Measurements from ENCODE around the gene KCTD4. TPM values are rescaled to one million over a fixed set of nuclear protein-coding genes. Genes with fewer than 3 reads are reported as not detected.

Gene KCTD4
- total and polyA plus RNA-seq, 10 of the 15 experiments (the other 5 are each of a cell fraction or from before 2014, with no cell fraction given) = 0.09 TPM; not detected in 9

GRCh38 chr13:45238945-45239795 is 38.3 kb upstream of the KCTD4 start:
- FAIRE-seq = no peak
- BruUV-seq (replicated peaks) = no TSS peak
- no peak for TF ChIP-seq RB1 (IDR thresholded peaks at IDR 0.05; ENCODE audit: borderline replicate concordance)
- TF ChIP-seq JUNB (IDR thresholded peaks at IDR 0.05) = no peak
- no peak for TF ChIP-seq REST (IDR thresholded peaks at IDR 0.05; ENCODE audit: low read depth, low read length)
- TF ChIP-seq POLR2AphosphoS5 (IDR thresholded peaks at IDR 0.05; ENCODE audit: low read length) = no peak
- no peak for TF ChIP-seq SREBF2 (IDR thresholded peaks at IDR 0.05; ENCODE audit: low read length)
- no peak for TF ChIP-seq SP1 (IDR thresholded peaks at IDR 0.05; ENCODE audit: low read depth, low read length)
- TF ChIP-seq HDAC2 (IDR thresholded peaks at IDR 0.05) = no peak
- no peak for TF ChIP-seq NR2C1 (IDR thresholded peaks at IDR 0.05)
- no peak for TF ChIP-seq IKZF2 (IDR thresholded peaks at IDR 0.05)
- CTCF ChIA-PET = interaction anchor here (1.1 to 2.1 kb wide), 3 partner anchors 24 to 191 kb away, joined by 3 to 8 read pairs (median 4); no protein-coding TSS in a partner anchor
- DNase-seq (ENCODE audit: low read depth, low spot score) = no peak
- Histone ChIP-seq H3K27ac (ENCODE audit: control insufficient read depth, insufficient read depth) (no peak overlapping the region), H3K9ac (ENCODE audit: control insufficient read depth, insufficient read depth, low read length) (no peak overlapping the region), H4K20me1 (ENCODE audit: control insufficient read depth, insufficient read depth) (no peaks in the 10 kb centered on the region), H3K4me1 (ENCODE audit: control insufficient read depth, insufficient read depth, low read length) (no peaks in the 10 kb centered on the region), H3K9me3 (replicated peaks; ENCODE audit: control insufficient read depth, insufficient read depth, low read length) (no peaks in the 10 kb centered on the region), H3K36me3 (ENCODE audit: control insufficient read depth in 2 of 2, insufficient read depth in 2 of 2, low read length in 1 of 2) (no peaks in the 10 kb centered on the region), H3K79me2 (ENCODE audit: control insufficient read depth, insufficient read depth, low read length) (no peaks in the 10 kb centered on the region), H2AFZ (ENCODE audit: control insufficient read depth, low read depth, low read length) (no peak overlapping the region), H3K4me2 (ENCODE audit: control insufficient read depth, insufficient read depth) (no peak overlapping the region), H3K27me3 (replicated peaks in 1 of 2; ENCODE audit: control insufficient read depth in 2 of 2, insufficient read depth in 2 of 2, low read length in 1 of 2) (no peaks in the 10 kb centered on the region), H3K4me3 (no peak overlapping the region)
- in situ Hi-C loops (cut with MboI) = no loop called here
- RAD21 ChIA-PET (ENCODE audit: unreplicated experiment) = no interaction called here
- POLR2A ChIA-PET = interaction anchor here (0.5 to 0.7 kb wide), 2 partner anchors 37 to 387 kb away, joined by 3 to 6 read pairs; no protein-coding TSS in a partner anchor
- SMC1A ChIA-PET (ENCODE audit: uncharacterized antibody, unreplicated experiment) = interaction anchor here (0.5 to 1.5 kb wide), 8 partner anchors 10 to 251 kb away, joined by 3 to 4 read pairs (median 4); no protein-coding TSS in a partner anchor
- ATAC-seq = no peak
- WGBS (ENCODE audit: insufficient coverage, insufficient replicate concordance, low lambda C conversion rate, missing lambda C conversion rate) = 97% methylated on average over 4 of the region's 4 CpGs
- intact Hi-C loops (cut with micrococcal nuclease; ENCODE audit: unreplicated experiment) = no loop called here

Data from GM12878 (cell line).